Measurements from ENCODE around the gene SMYD3.

GRCh38 chr1:245807306-245807705, 699.8 kb downstream of the SMYD3 start:
- TF ChIP-seq CTCF (IDR thresholded peaks at IDR 0.05) (no peak), POLR2A (IDR thresholded peaks at IDR 0.05) (no peak)

Measured in gastroesophageal sphincter (tissue), 3 donors.